ENCODE data around the gene TAL2.
"Not testable (repeated sequence)": the region's sequence is repeated elsewhere in the genome, so short reads cannot be mapped to it uniquely, and the experiment has no call there.

The TAL2 gene

GRCh38 chr9:105676351-105676923 is 14.2 kb downstream of the TAL2 start:
- no peak for DNase-seq

- no peak for DNase-seq
Observed at GRCh38 chr9:105678163-105678562, 15.9 kb downstream of the TAL2 start.

DNA sequence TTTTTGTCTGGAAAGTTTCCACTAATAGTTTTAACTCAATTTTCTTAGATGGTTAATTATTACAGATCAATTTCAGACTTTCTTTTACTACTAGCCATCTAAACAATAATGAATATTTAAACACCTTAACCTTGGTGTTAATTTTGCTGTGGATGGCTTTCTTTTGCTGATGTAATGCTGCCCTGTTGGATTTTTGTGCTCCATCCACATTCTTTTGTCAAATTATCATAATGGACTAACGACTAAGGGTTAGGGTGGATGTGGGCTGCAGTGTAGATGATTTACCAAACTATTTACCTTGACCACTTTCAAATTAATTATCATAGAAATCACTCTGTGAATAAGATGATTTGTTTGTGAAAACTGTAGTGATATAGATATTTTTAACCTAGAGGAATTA is 16.5 kb downstream of the TAL2 start:
- DNase-seq, result no peak

DNA sequence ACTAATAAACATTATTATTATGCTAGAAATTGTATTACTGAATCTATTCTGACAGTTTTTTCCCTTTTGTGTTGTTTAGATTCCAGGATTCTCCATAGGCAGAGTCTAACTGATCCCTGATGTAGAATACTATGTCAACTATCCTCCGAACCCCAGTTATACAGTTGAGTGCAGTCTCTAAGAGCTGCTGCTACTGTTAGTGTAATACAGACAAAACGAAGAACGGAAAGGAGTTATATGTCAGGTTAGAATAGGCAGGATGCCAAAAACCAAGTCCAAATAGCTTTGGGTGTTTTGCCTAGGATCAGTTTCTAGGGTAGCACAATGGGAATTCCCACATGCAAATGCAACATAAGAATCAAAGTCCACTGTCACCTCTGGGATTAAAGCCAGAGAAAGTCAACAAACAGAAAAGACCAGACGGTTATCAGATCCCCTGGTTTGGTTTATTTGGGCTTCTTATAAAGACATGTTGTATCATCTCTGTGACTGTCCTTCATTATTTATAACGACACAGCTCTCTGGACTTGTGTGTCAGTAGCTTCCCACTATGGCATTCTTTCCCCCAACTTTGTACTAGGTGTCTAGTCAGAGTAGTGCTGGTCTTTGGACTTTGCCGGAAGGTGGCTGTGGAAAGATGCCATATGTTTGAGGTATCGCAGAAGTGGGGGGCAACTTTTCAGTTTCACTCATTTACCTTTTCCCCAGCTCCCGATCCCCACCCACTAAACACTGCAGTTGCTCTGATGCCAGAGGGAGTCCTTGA is 17.2 kb downstream of the TAL2 start:
- no peak for DNase-seq

- DNase-seq, result no peak
Observed at GRCh38 chr9:105681313-105681712, 19.1 kb downstream of the TAL2 start.

GRCh38 chr9:105681724-105682123 is 19.5 kb downstream of the TAL2 start:
- DNase-seq, result no peak

DNA sequence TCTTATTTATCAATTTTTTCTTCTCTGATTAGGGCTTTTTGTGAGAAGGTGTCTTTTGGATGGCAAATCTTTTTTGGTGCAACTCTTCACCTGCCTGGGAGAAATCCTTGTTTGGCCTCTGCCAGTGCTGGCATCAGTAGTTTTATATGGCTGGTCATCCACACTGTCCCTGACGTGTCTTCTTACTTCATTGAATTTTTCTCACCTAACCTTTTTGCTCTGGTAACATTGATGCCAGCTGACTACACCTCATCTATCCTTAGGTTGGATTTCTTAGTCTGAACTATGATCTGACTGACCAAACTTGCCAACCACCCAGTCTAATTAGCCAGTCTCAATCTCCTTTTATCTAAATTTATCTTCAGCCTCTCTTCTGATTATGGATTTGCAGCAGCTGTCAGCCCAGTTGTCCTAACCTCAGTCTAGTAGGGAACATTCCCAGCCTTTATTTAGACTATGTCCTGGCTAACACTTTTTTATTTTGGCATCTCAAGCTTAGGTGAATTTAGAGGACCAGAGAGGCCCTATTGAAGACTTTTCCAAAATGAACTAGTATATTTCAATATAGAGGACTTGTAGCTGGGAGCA is 21.5 kb downstream of the TAL2 start:
- no peak for DNase-seq

- DNase-seq, result no peak
Observed at GRCh38 chr9:105686936-105687335, 24.7 kb downstream of the TAL2 start.

- DNase-seq, result no peak
Observed at GRCh38 chr9:105690742-105691141, 28.5 kb downstream of the TAL2 start.

DNA sequence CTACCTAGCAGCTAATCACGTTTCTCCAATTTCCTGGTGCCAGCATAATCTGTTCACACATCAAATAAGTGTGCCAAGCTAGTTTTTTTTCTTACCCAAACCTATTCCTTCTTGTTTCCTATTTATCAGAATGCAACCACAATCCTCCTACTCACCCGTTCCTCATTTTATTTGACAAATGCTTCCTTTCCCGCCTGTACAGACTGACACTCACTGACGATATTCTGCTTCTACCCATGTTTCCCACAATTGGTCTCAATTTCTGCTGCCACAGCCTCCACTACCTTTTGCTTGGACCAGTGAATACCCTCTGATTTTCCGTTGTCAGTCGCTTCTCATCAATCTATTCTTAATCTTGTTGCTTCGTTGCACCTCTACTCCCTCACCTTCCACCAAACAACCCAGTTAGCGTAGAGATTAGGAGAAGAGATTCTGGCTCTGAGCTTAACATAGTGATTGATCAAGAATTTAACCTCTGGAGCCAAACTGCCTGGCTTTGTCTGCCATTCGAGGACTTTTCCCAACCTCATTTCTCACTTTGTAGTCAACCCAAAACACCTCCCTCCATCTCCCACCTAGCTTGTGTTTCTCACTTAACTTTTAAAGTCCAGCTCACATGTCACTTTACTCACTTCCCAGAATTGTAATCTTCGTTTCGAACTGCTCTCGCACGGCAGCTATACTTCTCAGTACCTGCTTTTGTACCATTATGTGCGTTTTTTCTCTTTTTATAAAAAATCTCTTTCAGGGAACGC is 31.4 kb downstream of the TAL2 start:
- no peak for DNase-seq

GRCh38 chr9:105694190-105694847 is 32.1 kb downstream of the TAL2 start, which contains the start of gene TMEM38B:
TSS of gene TMEM38B (plus strand) at chr9:105694541. CDS start at chr9:105694661, 120 bp downstream.
- peak; percentile 72 for DNase-seq

GRCh38 chr9:105694848-105695581 is 32.8 kb downstream of the TAL2 start:
- peak; percentile 60 for DNase-seq

GRCh38 chr9:105696219-105696793 is 34.0 kb downstream of the TAL2 start:
- DNase-seq, result no peak

DNA sequence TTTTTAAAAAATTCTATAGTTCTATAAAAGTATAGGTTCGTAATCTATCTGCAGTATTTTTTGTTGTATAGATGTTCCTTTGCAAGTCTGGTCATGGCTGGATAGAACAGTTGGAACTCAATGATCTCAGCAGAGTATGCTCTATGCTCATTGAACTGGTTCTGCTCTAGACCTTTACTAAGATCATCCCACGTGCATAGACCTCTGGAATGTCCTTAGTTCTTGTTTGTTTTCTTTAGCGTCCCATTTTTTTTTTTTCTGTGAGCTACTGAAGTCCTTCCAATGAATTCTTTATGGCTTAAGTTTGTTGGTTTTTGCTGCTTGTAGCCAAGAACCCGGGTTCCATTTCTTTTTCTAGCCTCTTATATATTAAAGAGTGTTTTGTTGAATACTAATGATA is 35.6 kb downstream of the TAL2 start:
- DNase-seq, result no peak

DNA sequence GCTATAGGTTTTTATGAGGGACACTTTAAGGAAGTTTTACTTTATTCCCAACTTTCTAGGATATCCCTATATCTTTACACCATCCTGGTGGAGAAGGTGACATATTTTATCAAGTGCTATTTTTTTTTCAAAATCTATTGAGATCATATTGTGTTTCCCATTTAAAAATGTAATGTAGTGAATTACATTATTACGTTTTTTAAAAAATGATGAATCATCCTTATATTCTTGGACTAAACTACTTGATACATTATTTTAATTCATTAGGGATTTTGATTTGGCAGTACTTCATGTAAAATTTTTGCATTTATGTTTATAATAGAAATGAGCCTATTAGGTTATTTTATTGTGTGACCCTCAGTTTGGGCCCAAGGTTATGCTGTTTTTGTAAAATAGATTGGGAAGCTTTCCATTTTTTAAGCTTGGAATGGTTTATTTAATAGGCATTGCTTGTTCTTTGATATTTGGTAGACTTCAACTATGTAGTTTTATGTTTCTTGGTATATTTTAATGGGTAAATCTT is 36.2 kb downstream of the TAL2 start:
- no peak for DNase-seq

GRCh38 chr9:105700668-105701067 is 38.4 kb downstream of the TAL2 start:
- no peak for DNase-seq

- DNase-seq, result no peak
Observed at GRCh38 chr9:105701145-105701544, 38.9 kb downstream of the TAL2 start.

- DNase-seq, result no peak
Observed at GRCh38 chr9:105702207-105702606, 40.0 kb downstream of the TAL2 start.

- DNase-seq, result not testable (repeated sequence)
Observed at GRCh38 chr9:105703638-105704037, 41.4 kb downstream of the TAL2 start.

GRCh38 chr9:105706156-105706555 is 43.9 kb downstream of the TAL2 start:
- DNase-seq, result no peak

GRCh38 chr9:105708405-105708804 is 46.1 kb downstream of the TAL2 start:
- no peak for DNase-seq

GRCh38 chr9:105710638-105711037 is 48.4 kb downstream of the TAL2 start:
- no peak for DNase-seq
